ENCODE data around the gene EIF1.

GRCh38 chr17:41651625-41652460 lies 36.8 kb upstream of the EIF1 start:
- TF ChIP-seq EZH2 (IDR thresholded peaks at IDR 0.05; ENCODE audit: borderline replicate concordance, low read length) (no peak), CTCF (IDR thresholded peaks at IDR 0.05; ENCODE audit: low read length) (no peak)

All from OCI-LY1 (cell line).